Panc1 (cell line): ENCODE measurements around the gene VASH2.

Experiments used
- CTCF ChIP-seq: fragments of 450-650 bp; IDR thresholded peaks from 2 replicates; pipeline ENCODE4 v1.5.1; 2017; ENCODE audit warnings: mild to moderate bottlenecking
- POLR2AphosphoS5 ChIP-seq: IDR thresholded peaks from 2 replicates; pipeline ENCODE4 v1.6.1; 2012; ENCODE audit warnings: mild to moderate bottlenecking, low read depth, low read length, moderate library complexity
- SIN3A ChIP-seq: IDR thresholded peaks from 2 replicates; pipeline ENCODE4 v1.6.1; 2012; ENCODE audit warnings: low read depth, mild to moderate bottlenecking, low read length, moderate library complexity, borderline replicate concordance; ENCODE audit not compliant: insufficient read depth

GRCh38 chr1:212917858-212918257, 32.5 kb upstream of the VASH2 start:
- TF ChIP-seq POLR2AphosphoS5 (no peak), SIN3A (no peak), CTCF (no peak)
